Measurements from ENCODE around the gene AGFG2.
"Not testable (repeated sequence)": the region's sequence is repeated elsewhere in the genome, so short reads cannot be mapped to it uniquely, and the experiment has no call there.

The AGFG2 gene

GRCh38 chr7:100538654-100539435 is at the start of gene AGFG2:
Gene AGFG2, plus strand, starts transcription at chr7:100539203. Its CDS starts 144 bp downstream, at chr7:100539347.
- FAIRE-seq = peak; percentile 97

- no peak for FAIRE-seq
Measured at GRCh38 chr7:100489824-100490223, 49.2 kb upstream of the AGFG2 start.

GRCh38 chr7:100490483-100491191 is 48.4 kb upstream of the AGFG2 start:
- FAIRE-seq = no peak

DNA sequence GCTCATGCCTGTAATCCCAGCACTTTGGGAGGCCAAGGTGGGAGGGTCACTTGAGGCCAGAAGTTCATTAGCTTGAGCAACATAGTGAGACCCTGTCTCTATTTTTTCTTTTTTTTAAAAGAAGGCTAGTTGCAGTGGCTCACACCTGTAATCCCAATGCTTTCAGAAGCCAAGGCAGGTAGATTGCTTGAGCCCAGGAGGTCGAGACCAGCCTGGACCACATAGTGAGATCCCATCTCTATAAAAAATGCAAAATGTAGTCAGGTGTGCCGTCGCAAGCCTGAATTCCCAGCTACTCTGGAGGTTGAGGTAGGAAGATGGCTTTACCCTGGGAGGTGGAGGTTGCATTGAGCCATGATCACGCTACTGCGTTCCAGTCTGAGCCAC is 47.8 kb upstream of the AGFG2 start:
- no peak for FAIRE-seq

GRCh38 chr7:100492738-100493475 is 46.1 kb upstream of the AGFG2 start:
- no peak for FAIRE-seq

GRCh38 chr7:100493476-100494264 is 45.3 kb upstream of the AGFG2 start:
- FAIRE-seq = no peak

DNA sequence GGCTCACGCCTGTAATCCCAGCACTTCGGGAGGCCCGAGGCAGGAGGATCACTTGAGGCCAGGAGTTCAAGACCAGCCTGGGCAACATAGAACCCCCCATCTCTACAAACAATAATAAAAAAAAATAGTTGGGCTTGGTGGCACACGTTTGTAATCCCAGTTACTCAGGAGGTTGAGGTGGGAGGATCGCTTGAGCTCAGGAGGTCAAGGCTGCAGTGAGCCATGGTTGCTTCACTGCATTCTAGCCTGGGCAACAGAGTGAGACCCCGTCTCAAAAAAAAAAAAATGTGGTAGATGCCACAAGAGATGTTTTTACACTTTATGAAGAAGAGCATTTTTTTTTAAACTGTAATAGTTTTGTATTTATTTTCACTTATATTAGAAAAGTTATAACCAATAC is 42.5 kb upstream of the AGFG2 start:
- no peak for FAIRE-seq

GRCh38 chr7:100500743-100501142 is 38.3 kb upstream of the AGFG2 start:
- FAIRE-seq = not testable (repeated sequence)

DNA sequence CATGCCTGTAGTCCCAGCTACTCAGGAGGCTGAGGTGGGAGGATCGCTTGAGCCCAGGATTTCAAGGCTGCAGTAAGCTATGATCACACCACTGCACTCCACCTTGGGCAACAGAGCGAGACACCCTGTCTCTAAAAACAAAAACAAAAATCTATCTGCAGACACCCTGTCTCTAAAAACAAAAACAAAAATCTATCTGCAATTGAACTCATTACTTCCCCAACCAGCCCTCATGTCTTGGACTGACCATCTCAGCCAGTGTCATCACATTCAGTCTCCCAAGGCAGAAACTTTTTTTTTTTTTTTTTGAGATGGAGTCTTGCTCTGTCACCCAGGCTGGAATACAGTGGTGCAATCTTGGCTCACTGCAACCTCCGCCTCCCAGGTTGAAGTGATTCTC is 35.0 kb upstream of the AGFG2 start:
- FAIRE-seq = not testable (repeated sequence)

DNA sequence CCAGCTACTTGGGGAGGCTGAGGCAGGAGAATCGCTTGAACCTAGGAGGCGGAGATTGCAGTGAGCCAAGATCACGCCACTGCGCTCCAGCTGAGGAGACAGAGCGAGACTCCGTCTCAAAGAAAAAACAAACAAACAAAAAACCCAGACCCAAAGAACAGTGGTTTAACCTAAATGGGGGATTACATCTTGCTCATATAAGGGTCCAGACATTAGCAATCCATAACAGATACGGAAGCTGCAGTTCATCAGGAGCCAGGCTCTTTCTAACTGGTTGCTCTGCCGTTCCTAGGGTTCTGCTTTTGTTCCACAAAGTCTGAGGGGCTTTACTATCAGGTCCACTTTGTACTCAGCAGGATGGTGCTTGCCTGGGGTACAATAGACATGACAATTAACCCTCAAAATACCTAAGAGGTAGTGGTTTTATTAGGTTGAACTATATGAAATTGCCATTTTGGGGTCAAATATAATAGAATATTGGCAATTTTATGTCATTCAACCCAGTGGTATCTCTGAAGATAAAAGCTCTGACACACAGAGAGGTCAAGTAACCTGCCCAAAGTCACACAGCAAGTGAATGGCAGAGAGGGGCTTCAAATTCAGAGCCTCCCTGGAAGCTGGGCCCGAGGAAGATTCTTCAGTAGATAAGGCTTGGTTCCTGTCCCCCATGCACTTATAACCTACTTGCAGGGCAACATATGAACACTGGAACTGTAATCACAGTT is 34.0 kb upstream of the AGFG2 start:
- no peak for FAIRE-seq

DNA sequence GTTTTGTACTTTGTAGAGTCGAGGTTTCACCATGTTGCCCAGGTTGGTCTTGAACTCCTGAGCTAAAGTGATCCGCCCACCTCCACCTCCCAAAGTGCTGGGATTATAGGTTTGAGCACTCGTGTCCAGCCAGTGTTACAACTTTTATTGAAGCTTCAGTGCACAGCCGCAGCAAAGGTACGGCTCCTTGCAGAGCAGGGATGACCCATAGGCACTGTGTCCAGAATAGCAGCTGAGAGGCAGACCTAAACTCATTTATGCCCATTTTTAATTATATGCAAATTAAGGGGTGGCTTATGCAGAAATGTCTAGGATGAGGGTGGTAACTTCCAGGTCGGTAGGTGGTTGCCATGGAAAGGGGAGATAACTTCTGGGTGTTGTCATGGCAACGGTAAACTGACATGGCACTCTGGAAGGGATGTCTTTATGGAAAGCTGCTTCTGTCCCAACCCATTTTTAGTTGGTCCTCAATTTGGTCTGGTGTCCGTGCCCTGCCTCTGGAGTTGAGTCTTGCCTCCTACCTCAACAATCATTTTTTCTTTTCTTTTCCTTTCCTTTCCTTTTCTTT is 32.6 kb upstream of the AGFG2 start:
- FAIRE-seq = no peak

DNA sequence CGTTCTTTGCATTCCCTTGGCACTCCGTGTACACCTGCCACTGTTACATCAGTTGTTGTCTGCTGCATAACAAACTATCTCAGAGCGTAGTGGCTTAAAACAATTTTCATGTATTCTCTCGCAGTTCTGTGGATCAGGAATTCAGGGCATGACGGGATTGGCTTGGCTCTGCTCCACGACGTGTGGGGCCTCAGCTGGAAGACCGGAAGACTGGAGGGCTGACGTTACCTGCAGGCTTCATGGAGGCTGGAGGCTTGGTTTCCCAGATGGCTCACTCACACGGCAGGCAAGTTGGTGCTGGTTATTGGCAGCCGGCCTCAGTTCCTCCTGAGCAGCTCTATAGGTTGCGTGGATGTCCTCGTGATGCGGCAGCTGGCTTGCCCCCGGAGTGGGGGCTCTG is 29.8 kb upstream of the AGFG2 start:
- no peak for FAIRE-seq

- no peak for FAIRE-seq
Measured at GRCh38 chr7:100510437-100511239, 28.4 kb upstream of the AGFG2 start.

- no peak for FAIRE-seq
Measured at GRCh38 chr7:100513212-100513810, 25.7 kb upstream of the AGFG2 start.

DNA sequence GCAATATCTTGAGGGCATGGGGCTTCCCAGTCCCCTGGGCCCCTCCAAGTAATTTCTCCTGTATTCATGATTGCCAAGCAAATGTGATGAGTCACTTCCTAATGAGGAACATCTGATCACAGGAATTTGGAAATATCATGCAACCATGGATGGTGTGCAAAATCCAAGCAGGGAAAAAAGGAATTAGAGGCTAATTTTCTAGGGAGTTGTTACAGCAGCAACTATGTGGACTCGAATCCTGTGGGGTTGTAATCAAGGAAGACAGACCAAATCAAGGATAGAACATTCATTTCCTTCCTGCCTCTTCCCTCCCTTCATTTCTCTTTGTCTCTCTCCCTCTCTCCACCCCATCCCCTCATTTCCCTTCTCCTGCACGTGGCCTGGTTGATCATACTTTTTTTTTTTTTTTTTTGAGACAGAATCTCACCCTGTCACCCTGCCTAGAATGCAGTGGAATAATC is 23.9 kb upstream of the AGFG2 start:
- FAIRE-seq = peak; percentile 76

DNA sequence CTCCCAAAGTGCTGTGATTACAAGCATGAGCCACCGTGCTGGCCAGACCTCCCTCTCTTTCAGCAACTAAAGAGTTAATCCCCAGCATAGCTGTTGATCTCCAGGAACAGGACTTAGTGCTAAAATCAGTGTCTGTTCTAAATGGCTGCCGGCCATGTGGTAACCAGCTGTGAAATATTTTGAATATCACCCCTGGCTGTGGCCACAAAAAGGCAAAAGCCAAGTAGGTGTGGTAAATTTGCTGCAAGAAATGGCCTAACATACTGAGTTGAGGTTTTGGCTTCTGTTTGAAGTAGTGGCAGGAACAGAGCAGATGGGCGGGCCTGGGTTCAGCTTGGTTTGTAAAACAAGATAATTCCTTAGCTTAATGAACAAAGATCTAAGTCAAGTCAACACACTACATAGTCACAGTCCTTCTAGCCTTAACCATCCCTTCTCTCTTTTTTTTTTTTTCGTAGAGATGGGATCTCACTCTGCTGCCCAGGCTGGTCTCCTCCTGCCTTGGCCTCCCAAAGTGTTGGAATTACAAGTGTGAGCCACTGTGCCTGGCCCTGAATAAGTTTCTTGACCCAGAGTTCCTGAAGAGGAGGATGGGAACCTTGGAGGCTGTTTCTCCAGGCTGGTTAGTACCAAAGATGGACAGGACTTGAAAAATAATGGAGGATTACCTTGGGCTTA is 22.7 kb upstream of the AGFG2 start:
- peak; percentile 91 for FAIRE-seq

- FAIRE-seq = no peak
Measured at GRCh38 chr7:100517305-100517704, 21.7 kb upstream of the AGFG2 start.

- no peak for FAIRE-seq
Measured at GRCh38 chr7:100519580-100519979, 19.4 kb upstream of the AGFG2 start.

DNA sequence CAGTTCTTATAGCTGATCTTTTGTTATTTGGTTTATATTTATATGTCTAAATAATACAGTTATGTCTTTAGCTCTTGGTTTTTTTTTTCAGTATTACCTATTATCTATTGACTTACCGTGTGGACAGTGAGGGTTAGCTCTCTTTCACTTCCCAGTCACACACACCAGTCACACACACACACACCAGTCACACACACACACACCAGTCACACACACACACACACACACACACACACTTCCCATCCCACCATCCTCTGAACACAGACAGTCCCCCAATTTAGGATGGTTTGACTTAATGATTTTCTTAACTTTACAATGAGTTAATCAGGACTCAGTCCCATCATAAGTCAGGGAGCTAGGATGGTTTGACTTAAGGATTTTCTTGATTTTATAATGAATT is 18.9 kb upstream of the AGFG2 start:
- no peak for FAIRE-seq

DNA sequence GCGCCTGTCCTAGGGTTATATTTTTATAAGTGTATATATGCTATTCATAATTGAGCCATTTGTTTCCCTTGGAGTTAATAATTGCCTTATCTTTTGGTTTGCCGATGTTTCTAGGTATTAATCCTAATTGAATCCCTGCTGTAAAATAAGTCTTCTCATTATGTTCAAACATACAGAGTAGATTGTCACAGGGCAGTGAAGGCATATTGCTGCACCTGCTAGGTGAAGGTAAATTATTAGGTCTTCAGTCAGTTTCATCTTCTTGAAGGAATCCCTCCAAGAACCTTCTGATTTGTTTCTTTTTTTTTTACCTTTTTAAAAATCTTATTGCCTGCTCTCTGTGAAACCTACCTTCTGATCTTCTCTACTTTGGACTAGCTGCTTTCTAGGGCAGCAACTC is 17.9 kb upstream of the AGFG2 start:
- FAIRE-seq = no peak
